DMS114 treated with DMSO at 0.1 percent for 48 hours (cell line): ENCODE data around the gene PRTN3.
"Not testable (repeated sequence)": the region's sequence is repeated elsewhere in the genome, so short reads cannot be mapped to it uniquely, and the experiment has no call there.

Source experiments
- DNase-seq: peaks from one replicate; lab custom pipeline; 2025; ENCODE audit not compliant: unreplicated experiment; lab: John Stamatoyannopoulos, UW

PRTN3 gene

DNA sequence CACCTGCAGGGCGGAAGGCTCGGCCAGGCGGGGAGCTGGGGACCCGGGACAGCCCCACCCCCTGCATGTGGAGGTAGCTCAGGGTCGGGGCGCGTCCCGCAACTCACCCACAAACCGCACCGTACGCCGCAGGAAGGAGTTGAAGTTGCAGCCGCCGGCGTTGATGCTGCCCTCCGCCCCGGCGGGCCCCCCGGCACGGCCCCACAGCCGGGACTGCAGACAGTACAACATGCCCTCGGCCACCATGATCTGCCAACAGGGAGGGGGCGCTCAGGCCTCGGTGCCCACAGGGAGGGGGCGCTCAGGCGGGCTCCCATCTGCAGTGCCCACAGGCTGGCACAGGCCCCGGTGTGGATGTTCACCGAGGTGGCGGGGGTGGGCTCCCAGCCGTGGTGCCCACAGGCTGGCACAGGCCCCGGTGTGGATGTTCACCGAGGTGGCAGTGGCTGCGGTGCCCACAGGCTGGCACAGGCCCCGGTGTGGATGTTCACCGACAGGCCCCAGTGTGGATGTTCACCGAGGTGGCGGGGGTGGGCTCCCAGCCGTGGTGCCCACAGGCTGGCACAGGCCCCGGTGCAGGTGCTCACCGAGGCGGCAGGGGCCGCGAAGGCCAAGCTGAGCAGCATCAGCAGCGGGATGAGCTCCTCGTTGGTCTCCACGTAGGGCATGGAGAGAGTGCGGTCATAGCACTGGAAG, 25.6 kb upstream of the PRTN3 start:
- DNase-seq = no peak

DNA sequence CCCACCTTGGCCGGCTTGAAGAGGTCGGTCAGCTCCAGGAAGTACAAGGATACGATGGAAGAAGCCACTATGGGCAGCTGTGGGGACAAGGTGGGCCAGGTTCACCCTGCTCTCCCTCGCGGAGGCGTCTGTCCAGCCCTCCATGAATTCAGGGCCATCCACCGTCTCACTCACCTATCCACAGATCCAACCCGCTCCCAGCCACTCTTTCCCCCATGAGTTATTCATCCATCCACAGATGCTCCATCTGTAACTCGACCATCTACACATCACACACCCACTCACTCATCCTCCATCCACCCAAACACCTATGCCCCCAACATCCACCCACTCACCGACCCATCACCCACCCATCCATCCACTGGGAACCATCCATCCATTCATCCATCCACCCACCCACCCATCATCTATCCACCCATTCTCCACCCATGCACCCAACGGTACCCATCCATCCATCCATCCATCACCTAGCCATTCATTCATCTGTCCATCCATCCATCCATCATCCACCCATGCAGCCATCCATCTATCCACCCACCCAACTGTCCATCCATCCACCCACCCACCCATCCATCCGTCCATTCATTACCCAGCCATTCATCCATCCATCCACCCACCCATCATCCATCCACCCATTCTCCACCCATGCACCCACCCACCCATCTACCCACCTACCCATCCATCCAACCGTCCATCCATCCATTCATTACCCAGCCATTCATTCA, 24.9 kb upstream of the PRTN3 start:
- no peak for DNase-seq

DNA sequence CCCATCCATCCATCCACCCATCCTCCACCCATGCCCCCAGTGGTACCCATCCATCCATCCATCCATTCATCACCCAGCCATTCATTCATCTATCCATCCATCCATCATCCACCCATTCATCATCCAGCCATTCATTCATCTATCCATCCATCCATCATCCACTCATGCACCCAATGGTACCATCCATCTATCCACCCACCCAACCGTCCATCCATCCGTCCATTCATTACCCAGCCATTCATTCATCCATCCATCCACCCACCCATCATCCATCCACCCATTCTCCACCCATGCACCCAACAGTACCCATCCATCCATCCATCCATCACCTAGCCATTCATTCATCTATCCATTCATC, 24.3 kb upstream of the PRTN3 start:
- no peak for DNase-seq

DNA sequence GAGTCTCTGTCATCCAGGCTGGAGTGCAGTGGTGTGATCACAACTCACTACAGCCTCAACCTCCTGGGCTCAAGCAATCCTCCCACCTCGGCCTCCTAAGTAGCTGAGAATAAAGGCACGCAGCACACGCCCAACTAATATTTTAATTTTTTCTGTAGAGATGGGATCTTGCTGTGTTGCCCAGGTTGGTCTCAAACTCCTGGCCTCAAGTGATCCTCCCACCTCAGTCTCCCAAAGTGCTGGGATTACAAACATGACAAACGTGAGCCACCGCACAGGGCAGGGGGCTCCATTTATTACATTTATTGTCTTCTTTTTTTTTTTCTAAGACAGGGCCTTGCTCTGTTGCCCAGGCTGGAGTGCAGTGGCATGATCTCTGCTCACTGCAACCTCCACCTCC, 20.6 kb upstream of the PRTN3 start:
- DNase-seq = not testable (repeated sequence)

DNA sequence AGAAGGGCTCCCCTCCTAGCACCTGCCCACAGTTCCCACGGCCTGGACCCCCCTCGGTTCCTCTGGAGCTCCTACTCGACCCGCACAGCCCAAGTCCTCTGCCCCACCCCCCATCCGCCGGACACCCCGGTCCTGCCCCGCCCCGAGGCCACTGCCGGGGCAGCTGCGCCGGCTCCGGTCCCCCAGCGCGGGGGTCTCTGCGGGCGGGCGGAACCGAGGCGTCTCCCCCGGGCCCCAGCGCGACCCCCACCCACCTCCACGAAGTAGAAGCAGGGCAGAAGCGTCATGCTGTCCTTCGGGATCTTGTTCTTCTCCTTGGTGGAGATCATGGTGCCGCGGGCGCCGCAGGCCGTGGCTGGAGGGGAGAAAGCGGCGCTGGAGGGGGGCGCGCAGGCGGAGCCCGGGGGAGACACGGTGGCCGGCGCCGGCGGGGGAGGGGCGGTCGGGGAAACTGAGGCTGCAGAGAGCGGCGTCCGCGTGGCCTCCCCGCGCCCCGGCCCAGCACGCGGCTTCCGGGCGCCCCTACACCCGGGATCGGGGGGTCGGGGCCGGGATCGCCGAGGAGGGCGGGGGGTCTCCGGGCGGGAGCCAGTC, 19.5 kb upstream of the PRTN3 start:
- DNase-seq = no peak

DNA sequence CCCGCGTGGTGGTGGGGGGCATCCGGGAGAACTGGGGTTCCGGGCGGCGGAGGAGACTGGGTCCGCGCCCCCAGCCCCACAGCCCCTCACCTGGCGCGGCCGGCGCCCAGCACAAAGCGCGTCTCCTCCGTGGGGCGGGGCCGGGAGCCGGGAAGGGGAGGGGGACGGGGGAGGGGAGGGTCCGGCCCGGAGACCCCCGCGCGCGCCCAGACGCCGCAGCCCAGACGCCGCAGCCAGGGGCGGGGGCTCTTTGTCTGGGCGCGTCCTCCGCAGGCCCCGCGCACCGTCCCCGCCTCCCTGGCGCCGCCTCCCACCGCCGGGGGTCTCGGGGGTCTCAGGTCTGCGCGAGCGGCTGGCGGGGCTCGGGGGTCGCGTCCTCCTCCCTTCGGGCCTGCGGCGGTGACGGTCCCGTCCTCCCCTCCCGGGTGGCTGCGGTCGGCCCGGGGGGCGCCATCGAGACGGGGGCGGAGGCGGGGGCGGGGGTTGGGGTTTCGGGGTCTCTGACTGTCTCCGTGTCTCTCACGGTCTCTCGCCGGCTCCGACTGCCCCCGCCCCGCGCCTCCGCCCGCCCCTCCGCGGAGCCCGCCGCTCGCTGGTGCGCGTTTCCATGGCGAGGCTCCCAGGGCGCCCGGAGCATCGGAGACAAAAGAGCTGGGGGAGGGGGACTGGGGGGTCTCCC, 18.8 kb upstream of the PRTN3 start, which contains the start of gene PLPPR3:
PLPPR3 (minus strand) TSS at position 131 of the 679 bp plus-strand sequence. CDS start 396 bp downstream, outside the sequence.
- DNase-seq = no peak

DNA sequence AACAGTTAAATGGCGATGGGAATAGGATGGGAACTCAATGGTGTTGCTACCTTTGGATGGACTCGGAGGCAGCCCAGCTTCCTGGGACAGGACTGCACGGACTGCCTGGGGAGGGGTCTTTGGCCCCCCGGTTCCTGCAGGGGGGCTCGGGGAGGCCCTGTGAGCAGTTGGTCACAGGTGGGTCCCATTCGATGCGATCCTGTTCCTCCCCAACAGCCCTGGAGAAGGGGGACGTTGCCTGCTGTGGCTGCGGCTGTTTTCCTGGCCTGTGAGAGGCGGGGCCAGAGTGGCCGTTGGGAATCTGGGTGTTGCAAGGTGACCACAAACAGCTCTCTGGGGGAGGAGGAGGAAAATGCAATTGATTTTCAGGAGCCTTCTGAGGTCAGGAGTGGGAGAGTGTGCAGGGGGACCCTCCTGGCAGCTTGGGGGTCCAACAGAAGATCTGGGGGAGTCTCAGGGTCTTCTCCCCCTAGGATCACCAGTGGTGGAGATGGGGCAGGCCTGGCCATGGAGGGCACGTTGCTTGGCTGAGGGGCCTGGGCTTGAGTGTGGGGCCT, 17.2 kb upstream of the PRTN3 start:
- no peak for DNase-seq

DNA sequence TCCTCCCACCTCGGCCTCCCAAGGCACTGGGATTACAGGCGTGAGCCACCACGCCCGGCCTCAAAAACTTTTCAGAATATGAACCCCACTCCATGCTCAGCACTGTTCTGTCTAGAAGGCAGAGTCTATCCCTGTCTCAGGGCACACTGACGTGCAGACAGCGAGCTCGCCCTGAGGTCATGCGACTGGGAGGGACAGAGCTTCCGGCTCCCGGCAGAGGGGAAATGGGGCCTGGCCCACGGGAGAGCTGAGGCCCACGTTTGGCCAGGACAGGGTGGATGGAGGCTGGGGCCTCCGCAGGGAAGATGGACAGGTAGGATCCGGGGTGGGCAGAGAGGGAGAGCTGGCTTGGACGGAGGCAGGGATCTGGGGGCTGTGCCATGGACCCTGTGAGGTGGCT, 15.9 kb upstream of the PRTN3 start:
- no peak for DNase-seq

DNA sequence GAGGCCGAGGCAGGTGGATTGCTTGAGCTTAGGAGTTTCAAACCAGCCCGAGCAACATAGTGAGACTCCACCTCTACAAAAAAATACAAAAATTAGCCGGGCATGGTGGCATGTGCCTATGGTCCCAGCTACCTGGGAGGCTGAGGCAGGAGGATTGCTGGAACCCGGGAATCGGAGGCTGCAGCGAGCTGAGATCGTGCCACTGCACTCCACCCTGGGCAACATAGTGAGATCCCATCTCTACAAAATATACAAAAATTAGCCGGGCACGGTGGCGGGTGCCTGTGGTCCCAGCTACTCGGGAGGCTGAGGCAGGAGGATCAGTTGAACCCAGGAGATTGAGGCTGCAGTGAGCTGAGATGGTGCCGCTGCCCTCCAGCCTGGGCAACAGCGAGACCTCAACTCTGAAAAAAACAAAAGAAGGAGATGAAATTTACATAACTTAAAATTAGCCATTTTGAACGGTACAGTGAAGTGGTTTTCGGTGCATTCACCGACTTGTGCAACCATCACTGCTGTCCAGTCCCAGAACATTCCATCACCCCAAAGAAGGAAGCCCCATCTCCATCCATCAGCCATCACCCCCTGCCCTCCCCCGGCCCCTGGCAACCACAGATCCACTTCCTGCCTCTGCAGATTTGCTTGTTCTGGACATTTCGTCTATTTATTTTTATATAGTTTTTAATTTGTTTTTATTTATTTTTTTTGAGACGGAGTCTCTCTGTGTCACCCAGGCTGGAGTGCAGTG, 14.7 kb upstream of the PRTN3 start:
- no peak for DNase-seq

DNA sequence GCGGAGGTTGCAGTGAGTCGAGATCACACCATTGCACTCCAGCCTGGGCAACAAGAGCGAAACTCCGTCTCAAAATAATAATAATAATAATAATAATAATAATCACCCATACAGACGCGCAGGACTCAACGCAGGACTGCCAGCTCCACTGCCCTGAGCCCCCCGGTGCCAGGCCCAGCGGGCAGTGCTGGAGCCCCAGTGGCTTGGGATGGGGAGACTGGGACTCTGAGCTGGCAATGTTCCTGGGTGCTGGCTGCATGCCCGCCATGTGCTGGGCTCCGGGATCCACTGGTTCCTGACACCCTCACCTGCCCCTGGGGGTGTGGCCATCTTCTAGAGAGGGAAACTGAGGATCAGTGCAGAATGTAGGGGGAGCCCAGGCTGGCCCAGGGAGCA, 13.5 kb upstream of the PRTN3 start:
- no peak for DNase-seq

DNA sequence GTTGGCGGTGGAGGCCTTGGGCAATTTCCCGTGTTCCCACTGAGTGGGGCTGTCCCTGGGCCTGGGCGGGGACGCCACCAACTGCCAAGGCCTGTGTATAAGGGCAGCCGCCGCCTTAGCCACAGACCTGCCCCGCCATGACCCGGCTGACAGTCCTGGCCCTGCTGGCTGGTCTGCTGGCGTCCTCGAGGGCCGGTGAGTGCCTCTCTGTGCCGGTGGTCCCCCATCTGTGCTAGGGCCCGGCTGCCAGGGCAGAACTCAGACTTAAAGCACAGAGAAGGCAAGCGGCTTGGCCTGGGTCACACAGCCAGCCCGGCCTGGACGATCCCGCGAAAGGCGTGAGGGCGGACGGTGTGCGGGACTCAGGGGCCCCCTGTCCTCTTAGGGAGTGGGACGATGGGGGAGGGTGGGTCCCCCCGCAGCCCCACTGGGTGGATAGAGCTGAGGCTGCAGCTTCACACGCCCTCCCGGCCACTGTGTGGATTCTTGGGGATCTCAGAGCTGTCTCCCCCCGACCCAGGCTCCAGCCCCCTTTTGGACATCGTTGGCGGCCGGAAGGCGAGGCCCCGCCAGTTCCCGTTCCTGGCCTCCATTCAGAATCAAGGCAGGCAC, 13.0 kb upstream of the PRTN3 start, which contains the start of gene AZU1:
AZU1 (plus strand) TSS at position 128 of the 612 bp plus-strand sequence; CDS start at position 138, 10 bp downstream.
- DNase-seq = no peak

DNA sequence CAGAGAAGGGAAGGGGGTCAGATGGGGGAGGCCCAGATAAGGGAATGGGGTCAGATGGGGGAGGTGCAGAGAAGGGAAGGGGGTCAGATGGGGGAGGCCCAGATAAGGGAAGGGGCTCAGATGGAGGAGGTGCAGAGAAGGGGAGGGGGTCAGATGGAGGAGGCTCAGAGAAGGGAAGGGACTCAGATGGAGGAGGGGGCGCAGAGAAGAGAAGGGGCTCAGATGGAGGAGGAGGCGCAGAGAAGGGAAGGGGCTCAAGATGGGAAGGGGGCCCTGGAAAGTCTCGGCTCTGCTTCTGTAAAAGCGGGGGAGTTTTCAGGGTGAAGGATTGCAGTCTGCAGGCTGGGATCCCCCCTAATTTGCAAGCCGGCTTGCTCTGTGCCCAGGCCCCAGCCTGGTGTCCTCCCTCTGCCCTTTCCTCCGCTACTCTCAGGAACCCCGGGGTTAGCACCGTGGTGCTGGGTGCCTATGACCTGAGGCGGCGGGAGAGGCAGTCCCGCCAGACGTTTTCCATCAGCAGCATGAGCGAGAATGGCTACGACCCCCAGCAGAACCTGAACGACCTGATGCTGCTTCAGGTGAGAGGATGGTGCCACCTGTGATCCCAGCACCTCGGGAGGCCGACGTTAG, 11.6 kb upstream of the PRTN3 start:
- DNase-seq = no peak

DNA sequence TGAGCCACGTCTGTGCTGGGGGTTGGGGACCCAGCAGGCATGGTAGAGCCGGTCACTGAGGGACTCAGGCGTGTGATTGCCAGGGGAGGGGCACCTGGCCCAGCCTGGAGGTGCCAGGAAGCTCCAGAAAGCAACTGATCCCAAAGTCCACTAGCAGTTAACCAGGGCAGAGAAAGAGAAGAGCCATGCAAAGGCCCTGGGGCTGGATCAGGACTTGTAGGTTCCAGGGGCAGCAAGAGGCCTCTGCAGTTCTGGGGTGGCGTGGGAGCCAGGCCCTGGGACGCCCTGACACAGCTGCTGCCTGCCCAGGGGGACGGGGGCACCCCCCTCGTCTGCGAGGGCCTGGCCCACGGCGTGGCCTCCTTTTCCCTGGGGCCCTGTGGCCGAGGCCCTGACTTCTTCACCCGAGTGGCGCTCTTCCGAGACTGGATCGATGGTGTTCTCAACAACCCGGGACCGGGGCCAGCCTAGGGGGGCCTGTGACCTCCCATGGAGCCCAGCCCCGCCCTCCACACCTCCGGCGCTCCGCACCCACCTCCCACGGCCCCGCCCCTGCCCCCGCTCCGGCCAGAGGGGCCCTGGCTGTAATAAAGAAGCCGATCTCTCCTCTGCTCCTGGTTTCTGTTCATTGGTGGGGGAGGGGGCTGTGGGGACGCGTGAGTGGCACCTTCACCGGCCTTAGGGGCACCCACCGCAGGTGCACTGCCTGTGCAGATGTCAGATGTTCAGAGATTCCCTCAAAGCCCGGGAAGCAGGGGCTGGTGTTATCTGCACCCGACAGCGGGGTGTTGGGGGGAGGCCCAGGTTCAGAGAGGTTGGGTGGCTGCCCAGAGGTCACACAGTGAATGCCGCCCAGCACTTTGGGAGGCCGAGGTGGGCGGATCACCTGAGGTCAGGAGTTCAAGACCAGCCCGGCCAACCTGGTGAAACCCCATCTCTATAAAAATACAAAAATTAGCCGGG, 9.1 kb upstream of the PRTN3 start:
- DNase-seq = no peak

DNA sequence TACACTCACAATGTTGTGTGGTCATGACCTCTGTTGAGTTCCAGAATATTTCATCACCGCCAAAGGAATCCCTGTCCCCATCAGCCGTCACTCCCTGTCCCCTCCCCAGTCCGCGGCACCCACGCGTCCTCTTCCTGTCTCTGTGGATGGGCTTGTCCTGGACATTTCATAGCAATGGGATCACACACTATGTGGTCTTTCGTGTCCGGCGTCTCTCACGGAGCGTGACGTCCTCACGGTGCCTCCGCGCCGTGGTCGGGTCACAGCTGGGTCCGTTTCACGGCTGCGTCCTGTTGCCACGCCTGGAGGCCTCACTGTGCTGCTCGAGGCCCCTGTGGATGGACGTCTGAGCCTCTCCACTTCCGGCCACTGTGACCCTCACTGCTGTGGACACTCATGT, 6.6 kb upstream of the PRTN3 start:
- no peak for DNase-seq

DNA sequence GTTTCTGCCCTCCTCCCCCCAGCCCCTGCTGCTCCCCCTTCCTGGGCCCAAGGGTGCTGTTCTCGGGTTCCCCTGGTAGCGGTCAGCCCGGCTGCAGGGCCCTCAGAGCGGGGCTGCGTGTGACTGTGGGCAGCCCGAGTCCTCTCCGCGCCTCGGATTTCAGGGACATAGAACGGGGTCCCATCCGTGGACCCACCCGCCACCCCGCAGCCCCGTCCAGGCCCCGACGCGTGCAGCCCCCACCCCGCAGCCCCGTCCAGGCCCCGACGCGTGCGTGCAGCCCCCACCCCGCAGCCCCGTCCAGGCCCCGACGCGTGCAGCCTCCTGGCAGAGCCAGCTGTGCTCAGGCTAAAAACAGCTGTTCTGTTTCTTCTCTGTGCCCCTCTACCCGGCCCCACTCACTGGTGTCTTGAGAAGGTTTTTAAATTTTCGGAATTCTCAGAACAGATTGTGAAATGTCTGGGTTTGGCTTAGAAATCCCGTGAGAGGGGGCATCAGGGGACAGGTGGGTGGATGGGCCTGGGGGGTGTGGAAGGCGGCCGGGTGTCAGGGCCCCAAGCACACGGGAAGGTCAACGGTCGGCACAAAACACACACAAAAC, 5.5 kb upstream of the PRTN3 start:
- no peak for DNase-seq

DNA sequence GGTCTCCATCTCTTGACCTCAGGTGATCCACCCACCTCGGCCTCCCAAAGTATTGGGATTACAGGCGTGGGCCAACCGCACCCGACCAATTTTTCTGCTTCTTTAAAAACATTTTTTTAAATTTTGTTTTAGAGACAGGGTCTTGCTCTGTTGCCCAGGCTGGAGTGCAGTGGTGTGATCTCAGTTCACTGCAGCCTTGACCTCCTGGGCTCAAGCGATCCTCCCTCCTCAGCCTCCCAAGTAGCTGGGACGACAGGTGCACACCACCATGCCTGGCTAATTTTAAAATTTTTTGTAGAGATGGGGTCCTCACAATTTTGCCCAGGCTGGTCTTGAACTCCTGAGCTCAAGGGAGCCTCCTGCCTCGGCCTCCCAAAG, 2.0 kb downstream of the PRTN3 start:
- not testable (repeated sequence) for DNase-seq

DNA sequence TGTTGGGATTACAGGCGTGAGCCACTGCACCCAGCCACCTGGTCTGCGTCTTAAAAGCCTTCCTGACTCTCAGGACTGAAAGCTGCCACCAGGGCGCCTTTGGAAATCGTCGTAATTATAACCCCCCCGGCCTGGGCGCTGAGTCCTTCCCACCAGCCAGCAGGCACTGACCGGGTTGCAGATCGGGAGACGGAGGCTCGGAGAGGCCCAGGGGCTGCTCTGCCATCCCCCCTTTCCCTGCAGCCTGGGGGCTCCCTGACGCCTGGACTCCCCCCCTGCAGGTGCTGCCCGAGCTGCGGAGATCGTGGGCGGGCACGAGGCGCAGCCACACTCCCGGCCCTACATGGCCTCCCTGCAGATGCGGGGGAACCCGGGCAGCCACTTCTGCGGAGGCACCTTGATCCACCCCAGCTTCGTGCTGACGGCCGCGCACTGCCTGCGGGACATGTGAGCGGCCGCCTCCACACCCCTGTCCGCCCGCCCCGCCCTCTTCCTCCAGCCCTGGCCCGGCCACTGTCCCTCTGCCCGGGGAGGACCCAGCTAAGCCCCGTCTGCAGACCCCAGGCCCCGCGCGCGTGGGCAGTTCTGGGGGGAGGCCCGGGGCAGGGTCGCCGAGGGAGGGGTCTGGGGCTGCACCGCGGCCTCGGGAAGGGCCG, 2.5 kb downstream of the PRTN3 start:
- no peak for DNase-seq
